HG03342 (cell line): ENCODE results near the gene AZIN2.
A peak's percentile ranks its signal among the peaks of the same experiment; 100 is the strongest.
"Not testable (repeated sequence)": the region's sequence is repeated elsewhere in the genome, so short reads cannot be mapped to it uniquely, and the experiment has no call there.

ENCODE experiments used
- ATAC-seq: cut with Tn5 transposase; IDR thresholded peaks from one replicate; pipeline ENCODE4 v1.9.1; 2021; ENCODE audit warnings: mild to moderate bottlenecking, moderate library complexity; ENCODE audit not compliant: unreplicated experiment

AZIN2 gene

DNA sequence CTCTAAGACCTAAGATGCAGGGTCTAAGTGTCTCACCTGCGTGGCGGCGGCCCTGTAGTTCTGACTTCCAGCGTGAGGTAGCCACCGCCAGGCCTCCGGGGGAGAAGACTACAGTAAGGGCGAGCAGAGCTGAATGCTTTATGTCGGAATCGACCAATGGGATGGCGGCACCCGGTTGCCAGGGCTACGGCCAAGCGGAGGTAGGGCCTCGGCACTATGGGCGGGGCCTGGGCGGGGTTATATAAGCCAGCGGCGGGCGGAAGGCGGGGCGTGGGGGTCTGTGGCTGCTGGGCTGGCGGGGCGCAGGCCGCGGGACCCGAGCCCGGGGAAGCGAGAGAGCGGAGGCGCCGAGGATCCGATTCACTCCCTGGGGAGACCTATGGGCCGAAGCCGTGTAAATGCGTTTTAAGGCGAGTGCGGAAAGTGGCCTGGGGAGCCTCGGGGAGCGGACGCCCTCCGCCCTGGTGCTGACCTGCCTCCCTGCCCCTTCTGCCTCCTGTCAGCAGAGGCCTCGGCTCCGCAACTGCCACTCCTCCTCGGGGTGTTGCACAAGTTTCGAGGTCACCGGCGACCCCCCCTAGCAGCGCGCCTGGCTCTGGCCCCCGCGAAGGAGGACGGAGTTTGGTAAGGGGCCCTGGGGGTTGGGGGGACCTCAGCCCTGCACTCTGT lies at the start of gene AZIN2:
TSS of gene AZIN2 (plus strand) at position 269 of the 669 bp plus-strand sequence. CDS start 1,097 bp downstream, outside the sequence.
- ATAC-seq: peak; percentile 97

DNA sequence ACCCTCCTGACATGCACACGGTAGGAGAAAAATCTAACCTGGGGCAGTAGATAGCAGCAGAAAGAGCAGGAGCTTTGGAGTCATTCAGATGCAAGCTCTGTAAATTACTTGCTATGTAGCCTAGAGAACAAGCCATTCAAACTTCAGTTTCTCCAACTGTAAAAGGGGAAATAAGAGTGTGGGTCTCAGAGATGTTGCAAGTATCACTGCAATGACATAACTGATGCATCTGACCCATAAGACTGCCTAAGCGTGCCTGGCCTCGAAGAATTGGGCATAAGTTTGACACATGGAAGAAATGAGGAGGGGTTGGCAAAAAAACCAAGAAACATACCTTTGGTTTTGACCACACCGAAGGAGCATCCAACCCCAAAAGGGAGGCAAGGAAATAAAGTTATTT lies 49.4 kb upstream of the AZIN2 start:
- ATAC-seq: no peak

GRCh38 chr1:33032126-33032869 lies 48.7 kb upstream of the AZIN2 start:
- no peak for ATAC-seq

DNA sequence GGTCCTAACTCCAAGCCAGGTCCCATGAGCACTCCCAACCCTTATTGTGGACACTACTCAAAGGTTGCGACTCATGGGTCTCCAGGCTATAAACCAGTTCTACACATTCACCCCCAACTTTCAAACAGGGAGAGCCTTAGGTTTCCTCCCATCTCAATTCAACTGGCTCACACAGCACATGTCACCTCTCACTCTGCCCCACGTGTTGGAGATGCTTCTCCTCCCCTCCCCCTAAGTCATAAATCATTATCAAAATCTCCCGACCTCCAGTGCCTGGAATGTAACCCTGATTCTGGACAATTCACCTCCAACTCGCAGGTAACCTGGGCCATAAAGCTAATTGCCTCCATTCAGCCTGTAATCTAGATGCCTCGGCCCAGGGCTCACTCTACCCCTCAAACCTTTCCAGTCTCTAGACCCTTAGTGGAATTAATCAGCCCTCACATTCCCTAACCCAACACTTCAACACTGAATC lies 44.9 kb upstream of the AZIN2 start:
- ATAC-seq: no peak

DNA sequence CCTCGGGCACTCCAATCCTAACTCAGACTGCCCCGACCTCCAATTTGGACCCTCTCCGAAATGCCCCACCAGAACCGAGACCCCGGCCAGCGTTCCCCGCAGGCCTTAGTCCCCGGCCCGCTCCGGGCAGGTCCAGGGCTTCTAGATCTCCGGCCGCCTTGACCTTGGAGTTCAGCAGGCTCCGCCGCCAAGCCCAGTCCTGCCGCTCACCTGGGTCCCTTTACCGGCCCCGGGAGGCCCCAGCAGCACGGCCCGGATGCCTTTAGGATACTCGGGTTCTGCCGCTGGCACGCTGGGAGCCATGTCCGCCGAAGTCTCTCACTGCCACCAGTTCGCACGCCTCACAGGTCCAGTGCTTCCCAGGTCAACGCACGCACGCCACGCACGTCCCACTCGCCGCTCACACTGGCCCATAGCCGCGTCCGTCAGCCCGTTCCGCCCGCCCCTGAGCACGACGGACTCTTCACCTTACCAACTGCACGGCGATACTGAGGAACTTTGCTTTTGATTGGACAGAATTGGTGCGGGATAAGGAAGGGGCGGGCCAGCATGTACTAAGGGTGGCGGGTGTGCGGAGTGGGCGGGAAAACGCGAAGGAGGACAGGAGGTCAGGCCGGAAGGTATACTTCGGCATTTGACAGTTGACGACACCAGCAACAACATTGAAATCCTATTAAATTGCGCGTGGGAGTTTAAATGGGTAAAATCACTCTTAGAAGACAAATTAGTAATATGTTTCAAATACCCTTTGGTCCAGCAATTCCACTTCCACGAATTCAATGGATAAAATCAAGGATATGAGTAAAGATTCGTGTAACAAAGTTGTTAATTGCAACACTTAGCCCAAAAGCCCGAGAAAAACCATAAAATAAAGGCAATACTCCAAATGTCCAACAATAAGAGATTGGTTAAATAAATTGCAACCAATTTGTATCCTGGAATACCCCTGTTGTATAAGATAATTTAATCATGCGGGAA lies 44.1 kb upstream of the AZIN2 start, which contains the start of gene AK2:
TSS of gene AK2 (minus strand) at position 358 of the 978 bp plus-strand sequence. CDS start at position 303, 55 bp downstream.
- ATAC-seq: peak; percentile 99

- no peak for ATAC-seq
Observed at GRCh38 chr1:33039840-33040239, 41.1 kb upstream of the AZIN2 start.

DNA sequence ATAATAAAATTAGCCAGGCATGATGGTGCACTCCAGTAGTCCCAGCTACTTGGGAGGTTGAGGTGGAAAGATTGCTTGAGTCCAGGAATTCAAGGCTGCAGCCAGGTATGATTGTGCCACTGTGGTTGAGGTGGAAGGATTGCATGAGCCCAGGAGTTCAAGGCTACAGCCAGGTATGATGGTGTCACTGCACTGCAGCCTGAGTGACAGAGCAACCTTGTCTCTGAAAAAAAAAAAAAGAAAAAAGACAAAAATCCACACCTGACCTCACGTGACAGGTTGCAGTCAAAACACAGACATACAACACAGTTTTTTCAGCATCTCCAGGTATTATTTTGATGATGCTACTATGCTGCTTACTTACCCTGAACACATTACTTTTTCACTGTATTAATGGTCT lies 39.9 kb upstream of the AZIN2 start:
- ATAC-seq: no peak

DNA sequence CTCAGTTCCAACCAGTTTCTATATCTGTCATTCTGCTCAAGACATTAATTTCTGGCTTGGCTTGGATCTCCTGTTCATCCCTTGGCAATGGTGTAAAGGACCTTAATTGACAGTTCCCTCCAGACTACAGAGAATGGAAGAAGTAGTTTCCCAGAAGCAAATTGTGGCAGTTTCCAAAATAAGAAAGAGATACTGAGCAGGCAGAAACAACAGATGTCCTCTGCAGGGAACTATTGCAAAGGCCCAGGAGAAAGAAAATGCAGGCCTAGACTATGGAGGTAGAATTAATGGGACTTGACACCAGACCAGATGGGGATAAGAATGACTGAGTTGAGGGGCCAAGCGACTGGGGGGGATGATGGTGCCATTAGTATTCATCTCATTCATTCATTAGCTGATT lies 38.1 kb upstream of the AZIN2 start:
- ATAC-seq: no peak

GRCh38 chr1:33043267-33044092 lies 37.5 kb upstream of the AZIN2 start:
- no peak for ATAC-seq

DNA sequence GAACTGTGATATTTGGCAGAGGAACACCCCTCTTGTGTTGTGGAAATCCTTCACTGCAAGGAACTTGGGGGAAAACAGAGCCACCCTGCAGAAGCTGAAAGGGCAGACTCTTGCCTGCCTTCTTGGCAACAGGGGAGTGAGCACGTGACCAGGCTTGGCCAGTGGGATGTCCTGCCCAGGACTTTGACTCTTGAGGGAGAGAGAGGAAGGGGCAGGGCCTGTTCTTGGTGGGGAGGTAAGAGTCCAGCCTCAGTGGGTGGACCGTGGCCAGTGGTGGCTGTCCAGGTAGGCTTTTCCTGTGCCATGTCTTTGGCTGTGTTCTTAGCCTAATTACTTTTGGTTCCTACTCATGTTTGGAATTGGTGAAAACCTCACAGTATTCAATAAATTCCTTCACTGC lies 35.7 kb upstream of the AZIN2 start:
- no peak for ATAC-seq

DNA sequence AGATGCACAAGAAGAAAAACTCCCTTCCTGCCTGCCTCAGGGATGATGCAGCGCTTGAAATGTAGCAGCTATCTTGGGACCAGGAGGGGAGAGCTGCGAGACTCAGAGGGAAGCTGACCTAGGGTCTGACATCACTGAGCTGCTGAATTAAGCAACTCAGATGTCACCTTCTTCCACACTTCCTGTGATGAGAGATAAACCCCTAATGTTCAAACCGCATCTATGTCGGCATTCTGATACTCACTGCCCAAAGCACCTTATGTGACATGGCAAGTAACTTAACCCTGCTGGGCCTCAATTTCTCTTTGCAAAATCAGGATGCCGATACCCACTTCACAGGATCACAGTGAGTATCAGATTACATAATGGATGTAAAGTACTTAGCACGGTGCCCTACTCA lies 35.1 kb upstream of the AZIN2 start:
- ATAC-seq: no peak

GRCh38 chr1:33046234-33046633 lies 34.7 kb upstream of the AZIN2 start:
- not testable (repeated sequence) for ATAC-seq

DNA sequence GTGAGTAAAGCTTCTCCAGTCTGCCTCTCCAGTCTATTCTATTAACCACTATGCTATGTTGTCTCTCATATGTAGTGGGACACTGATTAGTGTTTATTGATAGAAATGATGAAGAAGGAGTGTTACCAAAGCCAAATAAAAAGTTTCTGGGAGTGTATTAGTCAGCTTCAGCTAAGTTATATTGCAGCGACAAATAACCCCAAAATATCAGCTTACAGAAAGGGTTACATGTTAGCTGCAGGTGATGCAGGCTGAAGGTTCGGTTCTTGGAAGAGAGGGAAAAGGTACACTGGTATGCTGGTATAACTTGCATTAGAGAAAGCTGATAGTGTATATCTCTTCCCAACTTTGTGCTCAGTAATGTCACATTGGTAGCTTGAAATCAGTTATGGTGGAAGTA lies 33.7 kb upstream of the AZIN2 start:
- ATAC-seq: no peak

- ATAC-seq: no peak
Observed at GRCh38 chr1:33047839-33048305, 33.1 kb upstream of the AZIN2 start.

- ATAC-seq: no peak
Observed at GRCh38 chr1:33048426-33048825, 32.5 kb upstream of the AZIN2 start.

- no peak for ATAC-seq
Observed at GRCh38 chr1:33049371-33049770, 31.6 kb upstream of the AZIN2 start.

- ATAC-seq: no peak
Observed at GRCh38 chr1:33050221-33051076, 30.5 kb upstream of the AZIN2 start.

- ATAC-seq: no peak
Observed at GRCh38 chr1:33055210-33056008, 25.5 kb upstream of the AZIN2 start.
